OCI-LY7 (cell line): ENCODE results near the gene KCNQ1. TPM values are rescaled to one million over a fixed set of nuclear protein-coding genes. Genes with fewer than 3 reads are reported as not detected.

Experiments
- BruUV-seq: library from RNA; stranded (reverse); fragments of 400-500 nt; replicated peaks from 2 replicates; lab custom pipeline; 2021; lab: Mats Ljungman, UMichigan
- CTCF ChIA-PET: fragments of 300-600 bp; sonication (Branson Sonifier 250); formaldehyde crosslinking; loops from one replicate; lab custom pipeline; 2022; ENCODE audit warnings: antibody characterized with exemption; ENCODE audit not compliant: unreplicated experiment; lab: Charles Lee
- POLR2A ChIA-PET: fragments of 300-600 bp; sonication (Branson Sonifier 250); formaldehyde crosslinking; loops from one replicate; lab custom pipeline; 2022; ENCODE audit warnings: antibody characterized with exemption; lab: Charles Lee
- DNase-seq: peaks from one replicate; pipeline ENCODE4 v3.0.0-alpha.2; 2015; ENCODE audit warnings: low spot score
- H2AFZ ChIP-seq: fragments of 200-600 bp; sonication (generic), shearing (Covaris generic); 2 replicates; pipeline ENCODE4 v1.6.1; 2014; ENCODE audit warnings: mild to moderate bottlenecking, antibody characterized with exemption, low read length, moderate library complexity
- H3K27ac ChIP-seq: fragments of 200-600 bp; sonication (generic); 2 replicates; pipeline ENCODE4 v1.5.1; 2014; ENCODE audit warnings: mixed run types, low read depth, mild to moderate bottlenecking, moderate library complexity, low read length, inconsistent platforms; ENCODE audit not compliant: poor library complexity, severe bottlenecking
- H3K36me3 ChIP-seq: fragments of 200-600 bp; sonication (generic); 2 replicates; pipeline ENCODE4 v1.6.1; 2014; ENCODE audit warnings: mild to moderate bottlenecking, antibody characterized with exemption, low read length, moderate library complexity, mixed read lengths; ENCODE audit not compliant: insufficient read depth
- H3K4me1 ChIP-seq: fragments of 200-600 bp; sonication (generic); 2 replicates; pipeline ENCODE4 v1.5.1; 2014; ENCODE audit warnings: mild to moderate bottlenecking, low read length; ENCODE audit not compliant: insufficient read depth, poor library complexity, severe bottlenecking
- H3K4me2 ChIP-seq: fragments of 200-600 bp; sonication (generic); 2 replicates; pipeline ENCODE4 v1.6.1; 2014; ENCODE audit warnings: mild to moderate bottlenecking, low read length
- H3K4me3 ChIP-seq: fragments of 200-600 bp; sonication (generic); 2 replicates; pipeline ENCODE4 v1.5.1; 2014; ENCODE audit warnings: mild to moderate bottlenecking, low read depth, low read length; ENCODE audit not compliant: poor library complexity, severe bottlenecking
- H3K79me2 ChIP-seq: fragments of 200-600 bp; sonication (generic); 2 replicates; pipeline ENCODE4 v1.6.1; 2016; ENCODE audit warnings: low read depth, mild to moderate bottlenecking, low read length, moderate library complexity, mixed read lengths; ENCODE audit not compliant: insufficient read depth
- H3K9me2 ChIP-seq: fragments of 200-600 bp; sonication (generic); 2 replicates; pipeline ENCODE4 v1.6.1; 2016; ENCODE audit warnings: mild to moderate bottlenecking, low read length, mixed read lengths; ENCODE audit not compliant: insufficient read depth
- H3K9me3 ChIP-seq: fragments of 200-600 bp; sonication (generic); 2 replicates; pipeline ENCODE4 v1.6.1; 2014; ENCODE audit warnings: mild to moderate bottlenecking, mixed run types, low read length, mixed read lengths
- H4K20me1 ChIP-seq: fragments of 200-600 bp; sonication (generic); 2 replicates; pipeline ENCODE4 v1.6.1; 2014; ENCODE audit warnings: mild to moderate bottlenecking, antibody characterized with exemption, low read length, moderate library complexity, mixed read lengths; ENCODE audit not compliant: insufficient read depth
- EZH2phosphoT487 ChIP-seq: fragments of 200-600 bp; sonication (generic); IDR thresholded peaks from 2 replicates; pipeline ENCODE4 v1.6.1; 2018; ENCODE audit warnings: low read depth, borderline replicate concordance, mild to moderate bottlenecking, mixed run types, antibody characterized with exemption, low read length, moderate library complexity, mixed read lengths
- intact Hi-C: fragments of 100-400 bp; cut with micrococcal nuclease; formaldehyde crosslinking; loops from one replicate; pipeline ENCODE4 v1.10.0; 2022; ENCODE audit not compliant: unreplicated experiment
- total RNA-seq, 2 experiments: library from RNA; depleted of rRNA in 1 of 2; stranded (reverse); fragments of >200 nt in 1 of 2; shearing (Covaris generic) in 1 of 2; gene quantifications; 2 replicates each; pipeline ENCODE4 v1.2.3, GENCODE V29; 2014 to 2022
- TF ChIP-seq, protein P1 (sequence below): fragments of 200-600 bp; sonication (generic); conservative IDR thresholded peaks from 2 replicates; pipeline ENCODE4 v1.5.1; 2014; ENCODE audit warnings: mild to moderate bottlenecking, antibody characterized with exemption, low read length, moderate library complexity, mixed read lengths

Gene KCNQ1
- total RNA-seq, 2 experiments from 2014 or later = 0.22 to 1.3 TPM

DNA sequence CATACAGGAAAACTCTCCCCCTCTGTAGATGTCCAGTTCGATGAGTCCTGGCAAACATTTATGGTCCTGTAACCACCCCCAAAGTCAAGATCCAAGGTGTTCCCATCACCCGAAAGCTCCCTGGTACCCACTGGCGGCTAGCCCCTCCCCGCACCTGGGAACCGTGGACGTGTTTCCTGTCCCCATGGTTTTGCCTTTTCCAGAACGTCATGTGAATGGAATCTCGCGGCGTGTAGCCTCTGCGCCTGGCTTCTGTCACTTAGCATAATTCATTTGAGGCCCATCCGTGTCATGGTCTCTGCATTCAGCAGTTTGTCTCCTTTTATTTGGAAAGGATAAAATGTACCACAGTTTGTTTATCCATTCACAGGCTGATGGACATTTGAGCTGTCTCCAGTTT, 106.3 kb downstream of the KCNQ1 start:
- H3K27ac ChIP-seq = no peak overlapping the region
- no peak for DNase-seq
- H3K79me2 ChIP-seq = no peaks in the 10 kb centered on the region
- no peaks in the 10 kb centered on the region for H3K9me2 ChIP-seq
- TF ChIP-seq, protein P1, sequence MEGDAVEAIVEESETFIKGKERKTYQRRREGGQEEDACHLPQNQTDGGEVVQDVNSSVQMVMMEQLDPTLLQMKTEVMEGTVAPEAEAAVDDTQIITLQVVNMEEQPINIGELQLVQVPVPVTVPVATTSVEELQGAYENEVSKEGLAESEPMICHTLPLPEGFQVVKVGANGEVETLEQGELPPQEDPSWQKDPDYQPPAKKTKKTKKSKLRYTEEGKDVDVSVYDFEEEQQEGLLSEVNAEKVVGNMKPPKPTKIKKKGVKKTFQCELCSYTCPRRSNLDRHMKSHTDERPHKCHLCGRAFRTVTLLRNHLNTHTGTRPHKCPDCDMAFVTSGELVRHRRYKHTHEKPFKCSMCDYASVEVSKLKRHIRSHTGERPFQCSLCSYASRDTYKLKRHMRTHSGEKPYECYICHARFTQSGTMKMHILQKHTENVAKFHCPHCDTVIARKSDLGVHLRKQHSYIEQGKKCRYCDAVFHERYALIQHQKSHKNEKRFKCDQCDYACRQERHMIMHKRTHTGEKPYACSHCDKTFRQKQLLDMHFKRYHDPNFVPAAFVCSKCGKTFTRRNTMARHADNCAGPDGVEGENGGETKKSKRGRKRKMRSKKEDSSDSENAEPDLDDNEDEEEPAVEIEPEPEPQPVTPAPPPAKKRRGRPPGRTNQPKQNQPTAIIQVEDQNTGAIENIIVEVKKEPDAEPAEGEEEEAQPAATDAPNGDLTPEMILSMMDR = no peak
- TF ChIP-seq EZH2phosphoT487 = no peak
- no TSS peak for BruUV-seq
- intact Hi-C loops = no loop called here
- H3K4me1 ChIP-seq = no peaks in the 10 kb centered on the region
- H3K4me3 ChIP-seq = no peak overlapping the region
- H3K4me2 ChIP-seq = no peak overlapping the region
- H3K36me3 ChIP-seq = no peaks in the 10 kb centered on the region
- H2AFZ ChIP-seq = no peak overlapping the region
- H4K20me1 ChIP-seq = no peaks in the 10 kb centered on the region
- H3K9me3 ChIP-seq = no peaks in the 10 kb centered on the region
- ChIA-PET CTCF (interaction anchor here (0.5 kb wide), 1 partner anchor 66 kb away, joined by 5 read pairs; no protein-coding TSS in a partner anchor), POLR2A (interaction anchor here (1.0 kb wide), 1 partner anchor 258 kb away, joined by 3 read pairs; no protein-coding TSS in a partner anchor)

DNA sequence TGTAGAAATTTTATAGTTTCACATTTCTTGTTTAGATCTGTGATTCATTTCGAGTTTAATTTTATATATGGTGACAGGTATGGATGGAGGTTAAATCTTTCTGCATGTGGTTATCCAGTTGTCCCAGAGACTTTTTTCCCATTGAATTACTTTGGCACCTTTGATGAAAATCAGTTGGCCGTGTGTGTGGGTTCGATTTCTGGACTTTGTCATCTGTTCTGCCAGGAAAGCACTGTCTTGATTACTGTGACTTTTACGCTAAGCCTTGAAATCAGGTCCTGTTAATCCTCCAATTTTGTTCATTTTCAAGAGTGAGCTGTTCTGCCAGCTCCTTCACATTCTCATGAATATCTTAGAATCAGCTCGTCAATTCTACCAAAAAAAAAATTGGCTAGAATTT, 107.4 kb downstream of the KCNQ1 start:
- Histone ChIP-seq H4K20me1 (no peaks in the 10 kb centered on the region), H3K36me3 (no peaks in the 10 kb centered on the region), H3K79me2 (no peaks in the 10 kb centered on the region), H3K4me2 (no peak overlapping the region), H3K4me3 (no peak overlapping the region), H3K4me1 (no peaks in the 10 kb centered on the region), H2AFZ (no peak overlapping the region), H3K27ac (no peak overlapping the region), H3K9me2 (no peaks in the 10 kb centered on the region), H3K9me3 (no peaks in the 10 kb centered on the region)
- intact Hi-C loops = no loop called here
- no peak for DNase-seq
- ChIA-PET CTCF (no interaction called here), POLR2A (no interaction called here)
- no peak for TF ChIP-seq EZH2phosphoT487
- TF ChIP-seq, protein P1 = no peak
- no TSS peak for BruUV-seq

DNA sequence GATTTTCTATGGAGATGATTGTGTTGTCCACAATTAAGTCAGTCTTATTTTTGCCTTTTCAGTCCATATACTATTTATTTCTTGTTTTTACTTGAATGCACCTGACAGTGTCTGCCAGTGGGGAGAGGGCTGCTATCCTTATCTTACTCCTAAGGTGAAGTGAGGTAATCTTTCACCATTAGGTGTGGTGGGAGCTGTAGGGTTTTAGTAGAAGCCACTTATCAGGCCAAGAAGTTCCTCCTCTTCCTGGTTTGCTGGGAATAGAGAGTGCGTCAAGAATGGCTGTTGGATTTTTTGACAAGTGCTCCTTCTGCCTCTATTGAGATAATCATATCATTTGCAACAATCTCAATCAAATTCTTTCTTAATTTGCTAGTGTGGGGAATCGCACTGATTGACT, 108.4 kb downstream of the KCNQ1 start:
- Histone ChIP-seq H3K4me2 (no peak overlapping the region), H3K9me3 (no peaks in the 10 kb centered on the region), H4K20me1 (no peaks in the 10 kb centered on the region), H3K9me2 (no peaks in the 10 kb centered on the region), H3K27ac (no peak overlapping the region), H3K4me1 (no peaks in the 10 kb centered on the region), H3K79me2 (no peaks in the 10 kb centered on the region), H2AFZ (no peak overlapping the region), H3K36me3 (no peaks in the 10 kb centered on the region), H3K4me3 (no peak overlapping the region)
- intact Hi-C loops = no loop called here
- no TSS peak for BruUV-seq
- CTCF ChIA-PET = no interaction called here
- no peak for DNase-seq
- POLR2A ChIA-PET = no interaction called here
- TF ChIP-seq EZH2phosphoT487 = no peak
- TF ChIP-seq, protein P1 = no peak
